Body of pancreas (tissue), 4 donors: ENCODE measurements around the gene BCL6. TPM values are rescaled to one million over a fixed set of nuclear protein-coding genes. Genes with fewer than 3 reads are reported as not detected.

Experiments
- ATAC-seq: fragments of 150-250 bp; one replicate; pipeline ENCODE4 v1.9.1; 2016
- DNase-seq, 4 donors: peaks; one replicate each; pipeline ENCODE4 v3.0.0-alpha.2; 2019
- H3K27ac ChIP-seq, 4 donors: fragments of 200-600 bp; sonication (generic); 1 replicate in 3 of 4; 2 replicates in 1 of 4; pipeline versions ENCODE4 v1.5.1 to v1.6.1; 2016 to 2019; ENCODE audit warnings: mild to moderate bottlenecking in 1 of 4, mixed read lengths in 1 of 4, moderate library complexity in 1 of 4
- H3K27me3 ChIP-seq, 2 donors: fragments of 200-600 bp; sonication (generic); one replicate each; pipeline ENCODE4 v1.6.0; 2016; ENCODE audit warnings: mild to moderate bottlenecking in 1 of 2
- H3K36me3 ChIP-seq, 2 donors: fragments of 200-600 bp; sonication (generic); replicated peaks in 1 of 2; 2 replicates each; pipeline ENCODE4 v1.5.1; 2016; ENCODE audit warnings: low read depth in 2 of 2; ENCODE audit not compliant: insufficient read depth in 1 of 2
- H3K4me1 ChIP-seq: fragments of 200-600 bp; sonication (generic); one replicate; pipeline ENCODE4 v1.6.0; 2016
- H3K4me3 ChIP-seq, 2 donors: fragments of 200-600 bp; sonication (generic); 1 replicate in 1 of 2; 2 replicates in 1 of 2; pipeline ENCODE4 v1.5.1; 2016 to 2019
- H3K9me3 ChIP-seq, 3 donors: fragments of 200-600 bp; sonication (generic); 1 replicate in 2 of 3; 2 replicates in 1 of 3; pipeline ENCODE4 v1.5.1; 2016
- CTCF ChIP-seq, 7 experiments: fragments of 450-650 bp in 4 of 7; fragments of 200-600 bp in 3 of 7; sonication (generic) in 3 of 7; IDR thresholded peaks; one replicate each; pipeline ENCODE4 v1.5.1; 2016 to 2019; ENCODE audit warnings: antibody characterized with exemption in 7 of 7
- POLR2A ChIP-seq, 3 donors: fragments of 450-650 bp; IDR thresholded peaks; one replicate each; pipeline ENCODE4 v1.6.1; 2016; ENCODE audit warnings: antibody characterized with exemption in 3 of 3, mild to moderate bottlenecking in 2 of 3
- WGBS, 2 donors: methylation state at CpG; one replicate each; pipeline ENCODE4 v1.1.5; 2017; 5-methylcytosine and 5-hydroxymethylcytosine counted together
- intact Hi-C: fragments of 100-400 bp; cut with DNase I; formaldehyde crosslinking; loops from one replicate; pipeline ENCODE4 v1.15.1; 2023
- total RNA-seq, 2 donors: library from RNA; depleted of rRNA; stranded (reverse); fragments of >200 nt; gene quantifications; one replicate each; pipeline ENCODE4 v1.1.0, GENCODE V29; 2016

The BCL6 gene
- total RNA-seq, 2 donors from 2014 or later = 45.7 to 53.4 TPM

GRCh38 chr3:187713504-187713903 lies 31.8 kb downstream of the BCL6 start:
- Histone ChIP-seq H3K4me1 (peaks cover 5% of the 10 kb centered on the region), H3K9me3 (no peaks in the 10 kb centered on the region), H3K27me3 (no peaks in the 10 kb centered on the region), H3K27ac (no peak overlapping the region), H3K4me3 (no peak overlapping the region), H3K36me3 (no peaks in the 10 kb centered on the region)
- no peak for DNase-seq
- WGBS, 2 donors = 73 to 78% methylated on average over 2 of the region's 2 CpGs
- TF ChIP-seq CTCF (IDR thresholded peaks at IDR 0.05) (no peak), POLR2A (IDR thresholded peaks at IDR 0.05) (no peak)
- peak; percentile 45 for ATAC-seq
- intact Hi-C loops = loop anchor here (10.0 kb wide), 1 partner anchor 389 kb away; no protein-coding TSS in a partner anchor

- Histone ChIP-seq H3K4me3 (no peak overlapping the region), H3K27me3 (no peaks in the 10 kb centered on the region), H3K9me3 (no peaks in the 10 kb centered on the region), H3K36me3 (no peaks in the 10 kb centered on the region), H3K4me1 (peaks cover 4% of the 10 kb centered on the region), H3K27ac (no peak overlapping the region)
- WGBS, 2 donors = 62 to 73% methylated on average over 4 of the region's 4 CpGs
- no peak for ATAC-seq
- DNase-seq = no peak
- TF ChIP-seq POLR2A (IDR thresholded peaks at IDR 0.05) = no peak
- TF ChIP-seq CTCF (IDR thresholded peaks at IDR 0.05) = no peak
- intact Hi-C loops = no loop called here
These were observed 36.1 kb downstream of the BCL6 start for GRCh38 chr3:187709155-187709554.

GRCh38 chr3:187708696-187709095 lies 36.6 kb downstream of the BCL6 start:
- no peaks in the 10 kb centered on the region for H3K9me3 ChIP-seq
- intact Hi-C loops = no loop called here
- ATAC-seq (no peak), DNase-seq (no peak)
- H3K27ac ChIP-seq = no peak overlapping the region
- no peaks in the 10 kb centered on the region for H3K4me1 ChIP-seq
- no peak for TF ChIP-seq POLR2A (IDR thresholded peaks at IDR 0.05)
- no peaks in the 10 kb centered on the region for H3K27me3 ChIP-seq
- no peak overlapping the region for H3K4me3 ChIP-seq
- H3K36me3 ChIP-seq = no peaks in the 10 kb centered on the region

GRCh38 chr3:187706971-187707370 lies 38.3 kb downstream of the BCL6 start:
- no peaks in the 10 kb centered on the region for H3K36me3 ChIP-seq
- intact Hi-C loops = no loop called here
- 75 to 76% methylated on average over 2 of the region's 2 CpGs for WGBS, 2 donors
- H3K4me1 ChIP-seq = no peaks in the 10 kb centered on the region
- DNase-seq (peak in 3 of 4 donors; percentile 39 to 59 (median 39)), ATAC-seq (no peak)
- H3K27me3 ChIP-seq = no peaks in the 10 kb centered on the region
- no peak overlapping the region for H3K4me3 ChIP-seq
- H3K9me3 ChIP-seq = no peaks in the 10 kb centered on the region
- no peak for TF ChIP-seq POLR2A (IDR thresholded peaks at IDR 0.05)
- no peak for TF ChIP-seq CTCF (IDR thresholded peaks at IDR 0.05)
- H3K27ac ChIP-seq = no peak overlapping the region

GRCh38 chr3:187705164-187705563 lies 40.1 kb downstream of the BCL6 start:
- TF ChIP-seq POLR2A (IDR thresholded peaks at IDR 0.05) (no peak), CTCF (IDR thresholded peaks at IDR 0.05) (no peak)
- DNase-seq = no peak
- no peak overlapping the region for H3K4me3 ChIP-seq
- no peaks in the 10 kb centered on the region for H3K36me3 ChIP-seq
- H3K4me1 ChIP-seq = no peaks in the 10 kb centered on the region
- H3K27ac ChIP-seq = no peak overlapping the region
- intact Hi-C loops = no loop called here
- H3K9me3 ChIP-seq = no peaks in the 10 kb centered on the region
- no peak for ATAC-seq
- H3K27me3 ChIP-seq = no peaks in the 10 kb centered on the region
